Mesendoderm (in vitro differentiated cells): ENCODE measurements around the gene FRS2.

Experiments
- DNase-seq: peaks from one replicate; pipeline ENCODE4 v3.0.0; 2013
- H2AK5ac ChIP-seq: 2 replicates; pipeline ENCODE4 v1.6.1; 2013; ENCODE audit warnings: low read length, inconsistent platforms
- H2BK120ac ChIP-seq: 2 replicates; pipeline ENCODE4 v1.6.1; 2013; ENCODE audit warnings: low read depth, mild to moderate bottlenecking, low read length, moderate library complexity, mixed read lengths
- H2BK15ac ChIP-seq: replicated peaks from 2 replicates; pipeline ENCODE4 v1.6.1; 2013; ENCODE audit warnings: low read depth, mild to moderate bottlenecking, moderate library complexity
- H2BK5ac ChIP-seq: 2 replicates; pipeline ENCODE4 v1.6.1; 2013; ENCODE audit warnings: low read length, inconsistent platforms
- H3K18ac ChIP-seq: 2 replicates; pipeline ENCODE4 v1.6.1; 2013; ENCODE audit warnings: mild to moderate bottlenecking, low read length, mixed read lengths
- H3K23ac ChIP-seq: one replicate; pipeline ENCODE4 v1.6.1; 2013; ENCODE audit warnings: low read length
- H3K27ac ChIP-seq: 2 replicates; pipeline ENCODE4 v1.5.1; 2013; ENCODE audit warnings: low read depth, mild to moderate bottlenecking, inconsistent platforms, low read length, moderate library complexity
- H3K27me3 ChIP-seq: 2 replicates; pipeline ENCODE4 v1.6.1; 2013; ENCODE audit warnings: low read length, control low read depth, mild to moderate bottlenecking, inconsistent platforms; ENCODE audit not compliant: insufficient read depth, poor library complexity
- H3K36me3 ChIP-seq: 2 replicates; pipeline ENCODE4 v1.6.1; 2013; ENCODE audit warnings: low read length, inconsistent platforms; ENCODE audit not compliant: control insufficient read depth, insufficient read depth
- H3K4ac ChIP-seq: one replicate; pipeline ENCODE4 v1.6.1; 2013; ENCODE audit warnings: low read depth, mild to moderate bottlenecking, low read length, moderate library complexity
- H3K4me1 ChIP-seq: 2 replicates; pipeline ENCODE4 v1.6.1; 2013; ENCODE audit warnings: low read depth, low read length, inconsistent platforms; ENCODE audit not compliant: control insufficient read depth
- H3K4me2 ChIP-seq: 2 replicates; pipeline ENCODE4 v1.6.1; 2013; ENCODE audit warnings: low read length
- H3K4me3 ChIP-seq: 2 replicates; pipeline ENCODE4 v1.5.1; 2013; ENCODE audit warnings: mild to moderate bottlenecking, low read length
- H3K56ac ChIP-seq: one replicate; pipeline ENCODE4 v1.6.1; 2013; ENCODE audit warnings: low read length
- H3K79me1 ChIP-seq: 2 replicates; pipeline ENCODE4 v1.6.1; 2013; ENCODE audit warnings: low read length, inconsistent platforms
- H3K79me2 ChIP-seq: 2 replicates; pipeline ENCODE4 v1.6.1; 2013; ENCODE audit warnings: mild to moderate bottlenecking, low read length; ENCODE audit not compliant: control insufficient read depth, insufficient read depth
- H3K9ac ChIP-seq: 2 replicates; pipeline ENCODE4 v1.6.1; 2013; ENCODE audit warnings: low read length, inconsistent platforms
- H4K5ac ChIP-seq: one replicate; pipeline ENCODE4 v1.6.1; 2013; ENCODE audit warnings: low read length
- H4K8ac ChIP-seq: one replicate; pipeline ENCODE4 v1.6.1; 2013; ENCODE audit warnings: low read depth, mild to moderate bottlenecking, control low read depth, low read length, moderate library complexity
- WGBS: extraction: QIAGEN DNeasy Blood & Tissue Kit; methylation state at CpG from one replicate; pipeline ENCODE4 v1.1.7; 2013; ENCODE audit warnings: low lambda C conversion rate, missing lambda C conversion rate; ENCODE audit not compliant: insufficient coverage; ENCODE audit errors: extremely low coverage; 5-methylcytosine and 5-hydroxymethylcytosine counted together
- small RNA-seq: library from polyadenylated mRNA; stranded (forward); fragments of <200 nt; extraction: miRNeasy Mini kit (QIAGEN cat#:217004); gene quantifications from one replicate; pipeline ENCODE3, GENCODE V24; 2013; ENCODE audit not compliant: insufficient read depth

The FRS2 gene

GRCh38 chr12:69620921-69621320, 150.7 kb downstream of the FRS2 start:
- H3K27me3 ChIP-seq = no peaks in the 10 kb centered on the region
- no CpG with 5 or more reads among the region's 2 CpGs for WGBS
- H2BK120ac ChIP-seq = no peak overlapping the region
- no peak overlapping the region for H3K4me2 ChIP-seq
- no peaks in the 10 kb centered on the region for H3K79me1 ChIP-seq
- H4K8ac ChIP-seq = no peak overlapping the region
- H3K56ac ChIP-seq = no peak overlapping the region
- H3K79me2 ChIP-seq = no peaks in the 10 kb centered on the region
- no peak overlapping the region for H3K23ac ChIP-seq
- no peaks in the 10 kb centered on the region for H3K36me3 ChIP-seq
- H3K4me3 ChIP-seq = no peak overlapping the region
- no peak overlapping the region for H2BK15ac ChIP-seq
- no peak overlapping the region for H3K9ac ChIP-seq
- no peak overlapping the region for H3K27ac ChIP-seq
- H3K4ac ChIP-seq = no peak overlapping the region
- H2BK5ac ChIP-seq = no peak overlapping the region
- no peak for DNase-seq
- H2AK5ac ChIP-seq = no peak overlapping the region
- no peak overlapping the region for H4K5ac ChIP-seq
- no peaks in the 10 kb centered on the region for H3K4me1 ChIP-seq
- no peak overlapping the region for H3K18ac ChIP-seq

- H3K4me2 ChIP-seq = no peak overlapping the region
- H3K4me3 ChIP-seq = no peak overlapping the region
- H3K18ac ChIP-seq = no peak overlapping the region
- H4K5ac ChIP-seq = no peak overlapping the region
- H2BK120ac ChIP-seq = no peak overlapping the region
- H3K23ac ChIP-seq = no peak overlapping the region
- no peak overlapping the region for H3K9ac ChIP-seq
- H2AK5ac ChIP-seq = no peak overlapping the region
- no peak overlapping the region for H3K4ac ChIP-seq
- no peak overlapping the region for H4K8ac ChIP-seq
- H3K36me3 ChIP-seq = no peaks in the 10 kb centered on the region
- H3K79me1 ChIP-seq = no peaks in the 10 kb centered on the region
- no peak overlapping the region for H3K56ac ChIP-seq
- no peak overlapping the region for H2BK5ac ChIP-seq
- no peak overlapping the region for H2BK15ac ChIP-seq
- H3K4me1 ChIP-seq = no peaks in the 10 kb centered on the region
- H3K27me3 ChIP-seq = no peaks in the 10 kb centered on the region
- no peaks in the 10 kb centered on the region for H3K79me2 ChIP-seq
- no peak for DNase-seq
- no CpG with 5 or more reads among the region's 2 CpGs for WGBS
- no peak overlapping the region for H3K27ac ChIP-seq
These were observed 151.4 kb downstream of the FRS2 start for GRCh38 chr12:69621551-69621950.

- Histone ChIP-seq H3K79me2 (no peaks in the 10 kb centered on the region), H2BK15ac (no peak overlapping the region), H3K18ac (no peak overlapping the region), H3K79me1 (no peaks in the 10 kb centered on the region), H3K27me3 (no peaks in the 10 kb centered on the region), H3K36me3 (no peaks in the 10 kb centered on the region), H3K4me2 (no peak overlapping the region), H3K4ac (no peak overlapping the region), H3K23ac (no peak overlapping the region), H3K9ac (no peak overlapping the region), H4K8ac (no peak overlapping the region), H2BK5ac (no peak overlapping the region), H3K4me3 (no peak overlapping the region), H3K56ac (no peak overlapping the region), H2AK5ac (no peak overlapping the region), H4K5ac (no peak overlapping the region), H3K4me1 (no peaks in the 10 kb centered on the region), H2BK120ac (no peak overlapping the region), H3K27ac (no peak overlapping the region)
- DNase-seq = no peak
- no CpG with 5 or more reads among the region's 13 CpGs for WGBS
These were observed 153.8 kb downstream of the FRS2 start for GRCh38 chr12:69623970-69624369.

GRCh38 chr12:69627501-69627900, 157.3 kb downstream of the FRS2 start:
- Histone ChIP-seq H3K36me3 (no peaks in the 10 kb centered on the region), H4K5ac (no peak overlapping the region), H2BK120ac (no peak overlapping the region), H2AK5ac (no peak overlapping the region), H3K27ac (no peak overlapping the region), H3K18ac (no peak overlapping the region), H3K4me1 (no peaks in the 10 kb centered on the region), H3K56ac (no peak overlapping the region), H3K4me3 (no peak overlapping the region), H3K4ac (no peak overlapping the region), H2BK15ac (no peak overlapping the region), H3K27me3 (no peaks in the 10 kb centered on the region), H2BK5ac (no peak overlapping the region), H3K9ac (no peak overlapping the region), H3K79me1 (no peaks in the 10 kb centered on the region), H3K23ac (no peak overlapping the region), H3K79me2 (no peaks in the 10 kb centered on the region), H4K8ac (no peak overlapping the region), H3K4me2 (no peak overlapping the region)
- no CpG with 5 or more reads among the region's 8 CpGs for WGBS
- no peak for DNase-seq

Small RNAs within 50 kb of the gene (small RNA-seq; reads per million reads assigned to genes)
- 6.3 reads per million, percentile 77 among the genes with 10 or more reads in this experiment for gene MIR3913-1
